Activated naive CD4-positive, alpha-beta T cell treated with anti-CD3 and anti-CD28 coated beads, Interleukin-2, amount 10 ng/mL, durations not matched to agents 7 days and 5 days (primary cell): Measurements from ENCODE around the gene RBM19.

ENCODE experiments used
- CTCF ChIA-PET: fragments of 350-600 bp; sonication (Branson Sonifier 250); formaldehyde crosslinking; loops from one replicate; lab custom pipeline; 2021; ENCODE audit warnings: antibody characterized with exemption; lab: Charles Lee
- DNase-seq: peaks from one replicate; pipeline ENCODE4 v3.0.0-alpha.2; 2020
- H3K27ac Mint-ChIP-seq: one replicate; pipeline ENCODE4 v1.8.0; 2021; ENCODE audit warnings: mild to moderate bottlenecking, moderate library complexity, mixed read lengths
- H3K27me3 Mint-ChIP-seq: one replicate; pipeline ENCODE4 v1.8.0; 2021; ENCODE audit warnings: mild to moderate bottlenecking, mixed read lengths
- H3K36me3 Mint-ChIP-seq: one replicate; pipeline ENCODE4 v1.8.0; 2021; ENCODE audit warnings: mixed read lengths
- H3K4me1 Mint-ChIP-seq: one replicate; pipeline ENCODE4 v1.8.0; 2021; ENCODE audit warnings: mixed read lengths
- H3K4me3 Mint-ChIP-seq: one replicate; pipeline ENCODE4 v1.8.0; 2021; ENCODE audit warnings: mild to moderate bottlenecking, moderate library complexity, mixed read lengths
- H3K9me3 Mint-ChIP-seq: one replicate; pipeline ENCODE4 v1.8.0; 2021; ENCODE audit warnings: mixed read lengths

RBM19 gene

DNA sequence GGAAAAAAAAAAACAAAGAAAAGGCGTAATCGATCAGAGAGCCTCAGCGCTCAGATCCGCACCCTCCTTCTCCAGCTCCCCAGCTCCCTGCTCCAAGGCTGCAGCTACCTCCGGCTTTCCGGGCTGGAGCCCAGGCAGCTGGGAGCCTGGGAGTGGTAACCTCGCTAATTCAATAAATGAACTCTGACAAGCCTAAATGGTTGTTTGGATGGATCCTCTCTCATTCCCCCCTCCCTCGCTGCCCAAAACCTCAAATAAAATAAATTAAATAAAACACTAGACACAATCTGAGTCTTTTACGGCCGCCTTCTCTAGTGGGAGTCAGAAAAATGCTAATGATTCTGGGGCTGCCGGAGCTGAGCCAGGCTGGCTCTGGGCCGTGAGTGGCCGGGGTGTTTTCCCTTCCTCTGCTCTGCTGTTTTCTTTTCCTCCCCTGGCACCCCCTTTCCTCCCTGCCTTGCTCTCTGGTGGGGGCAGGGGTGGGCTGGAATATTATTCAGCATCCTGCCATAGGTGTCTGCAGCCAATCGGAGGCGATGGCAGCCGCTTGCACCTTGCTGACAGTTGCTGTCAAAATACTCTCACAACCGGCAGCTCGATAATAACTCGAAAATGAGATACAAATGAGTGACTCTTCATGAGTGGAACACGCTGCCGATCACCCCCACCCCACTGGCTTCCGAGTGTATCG is 76.1 kb downstream of the RBM19 start:
- Mint-ChIP-seq H3K4me1 (no peaks in the 10 kb centered on the region), H3K36me3 (no peaks in the 10 kb centered on the region), H3K27me3 (no peaks in the 10 kb centered on the region), H3K9me3 (no peaks in the 10 kb centered on the region), H3K27ac (no peak overlapping the region), H3K4me3 (no peak overlapping the region)
- CTCF ChIA-PET: no interaction called here
- DNase-seq: no peak

DNA sequence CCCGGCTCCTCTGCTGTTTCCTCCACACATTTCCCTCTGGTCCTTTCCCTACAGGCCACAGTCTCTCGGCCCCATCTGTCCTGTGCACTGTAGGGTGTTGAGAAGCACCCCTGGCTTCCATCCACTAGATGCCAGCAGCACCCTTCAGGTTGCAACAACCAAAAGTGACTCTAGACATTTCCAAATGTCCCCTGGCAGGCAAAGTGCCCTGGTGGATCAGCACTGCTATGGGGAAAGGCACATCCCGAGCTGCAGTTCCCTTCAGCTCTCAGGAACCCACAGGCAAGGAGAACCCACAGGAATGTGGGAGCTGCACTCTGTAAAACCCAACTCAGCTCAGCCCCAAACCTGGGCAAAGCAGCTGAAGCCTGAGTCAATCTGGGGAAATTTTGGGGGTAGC is 77.0 kb downstream of the RBM19 start:
- no peak overlapping the region for H3K27ac Mint-ChIP-seq
- H3K27me3 Mint-ChIP-seq: no peaks in the 10 kb centered on the region
- no peaks in the 10 kb centered on the region for H3K4me1 Mint-ChIP-seq
- CTCF ChIA-PET: no interaction called here
- no peak for DNase-seq
- H3K4me3 Mint-ChIP-seq: no peak overlapping the region
- H3K9me3 Mint-ChIP-seq: no peaks in the 10 kb centered on the region
- H3K36me3 Mint-ChIP-seq: no peaks in the 10 kb centered on the region

DNA sequence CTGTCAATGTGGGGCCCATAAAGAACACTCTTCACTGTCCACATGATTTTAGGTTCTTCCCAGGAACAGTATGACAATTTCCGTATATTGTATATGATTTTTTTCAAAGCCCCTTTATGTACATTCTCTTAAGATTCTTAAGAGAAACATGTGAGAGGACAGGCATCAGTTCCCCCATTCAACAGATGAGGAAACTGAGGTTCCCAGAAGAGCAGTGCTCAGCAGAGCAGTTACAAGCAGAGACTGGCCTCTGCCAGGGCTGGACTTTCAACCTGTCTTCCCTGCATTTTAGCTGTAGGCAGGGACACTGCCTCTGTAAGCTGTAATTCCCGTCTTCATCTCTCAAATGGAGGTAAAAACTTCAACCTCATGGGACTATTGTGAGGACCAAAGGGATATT is 77.7 kb downstream of the RBM19 start:
- H3K27ac Mint-ChIP-seq: no peak overlapping the region
- H3K4me3 Mint-ChIP-seq: no peak overlapping the region
- H3K9me3 Mint-ChIP-seq: no peaks in the 10 kb centered on the region
- H3K4me1 Mint-ChIP-seq: no peaks in the 10 kb centered on the region
- DNase-seq: no peak
- CTCF ChIA-PET: no interaction called here
- no peaks in the 10 kb centered on the region for H3K27me3 Mint-ChIP-seq
- no peaks in the 10 kb centered on the region for H3K36me3 Mint-ChIP-seq

DNA sequence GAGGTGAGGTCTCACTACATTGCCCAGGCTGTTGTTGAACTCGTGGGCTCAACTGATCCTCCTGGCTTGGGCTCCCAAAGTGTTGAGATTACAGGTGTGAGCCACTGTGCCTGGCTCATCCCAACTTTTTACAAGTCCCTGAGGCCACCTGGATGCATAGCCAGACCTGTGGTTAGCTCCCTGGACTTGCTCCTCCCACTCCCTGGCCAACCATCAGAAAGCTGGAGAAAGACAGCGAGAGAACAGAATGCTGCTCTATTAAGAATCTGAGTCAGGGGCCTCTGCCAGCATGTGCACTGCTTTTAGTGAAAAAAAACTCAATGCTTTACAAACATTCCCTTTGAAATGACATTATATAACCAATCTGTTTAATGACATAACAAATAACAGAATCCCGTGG is 78.2 kb downstream of the RBM19 start:
- Mint-ChIP-seq H3K27me3 (no peaks in the 10 kb centered on the region), H3K9me3 (no peaks in the 10 kb centered on the region), H3K36me3 (no peaks in the 10 kb centered on the region), H3K27ac (no peak overlapping the region), H3K4me3 (no peak overlapping the region), H3K4me1 (no peaks in the 10 kb centered on the region)
- CTCF ChIA-PET: no interaction called here
- DNase-seq: no peak

DNA sequence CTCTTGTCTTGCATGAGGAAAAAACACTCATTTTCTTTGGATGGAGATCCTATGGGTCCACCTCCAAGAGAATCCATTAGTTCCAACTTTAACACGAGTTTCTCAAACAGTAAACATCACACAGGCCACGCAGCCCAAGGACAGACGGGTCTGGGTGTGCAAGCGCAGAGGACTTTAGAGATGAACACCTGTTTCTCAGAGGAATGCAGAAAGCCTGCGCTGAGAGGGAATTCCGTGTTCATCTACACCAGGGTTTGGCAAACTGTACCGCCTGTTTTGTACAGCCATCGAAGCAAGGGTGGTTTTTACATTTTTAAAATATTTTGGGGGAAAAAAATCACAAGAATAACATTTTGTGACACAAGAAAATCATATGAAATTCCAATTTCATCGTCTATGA is 79.4 kb downstream of the RBM19 start:
- DNase-seq: no peak
- Mint-ChIP-seq H3K4me3 (no peak overlapping the region), H3K9me3 (no peaks in the 10 kb centered on the region), H3K36me3 (no peaks in the 10 kb centered on the region), H3K27ac (no peak overlapping the region), H3K4me1 (no peaks in the 10 kb centered on the region), H3K27me3 (no peaks in the 10 kb centered on the region)
- CTCF ChIA-PET: no interaction called here

DNA sequence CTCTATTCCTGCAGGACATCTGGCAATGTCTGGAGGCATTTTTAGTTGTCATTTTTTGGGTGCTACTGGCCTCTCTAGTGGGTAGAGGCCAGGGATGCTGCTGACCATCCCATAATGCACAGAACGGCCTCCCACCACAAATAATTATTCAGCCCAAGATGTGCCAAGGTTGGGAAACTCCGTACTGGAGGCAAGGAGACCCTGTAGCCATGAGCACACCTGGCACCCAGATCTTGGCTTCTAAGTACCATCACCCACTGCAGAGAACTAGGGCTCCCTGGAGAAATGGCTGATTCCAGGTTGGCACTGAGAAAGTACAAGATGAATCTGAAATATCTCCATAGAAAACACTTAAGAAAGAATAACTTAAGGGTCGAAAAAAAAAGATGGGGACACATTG is 81.7 kb downstream of the RBM19 start:
- no peaks in the 10 kb centered on the region for H3K27me3 Mint-ChIP-seq
- no peak for DNase-seq
- CTCF ChIA-PET: no interaction called here
- H3K36me3 Mint-ChIP-seq: no peaks in the 10 kb centered on the region
- H3K4me3 Mint-ChIP-seq: no peak overlapping the region
- H3K9me3 Mint-ChIP-seq: no peaks in the 10 kb centered on the region
- H3K27ac Mint-ChIP-seq: no peak overlapping the region
- H3K4me1 Mint-ChIP-seq: no peaks in the 10 kb centered on the region

DNA sequence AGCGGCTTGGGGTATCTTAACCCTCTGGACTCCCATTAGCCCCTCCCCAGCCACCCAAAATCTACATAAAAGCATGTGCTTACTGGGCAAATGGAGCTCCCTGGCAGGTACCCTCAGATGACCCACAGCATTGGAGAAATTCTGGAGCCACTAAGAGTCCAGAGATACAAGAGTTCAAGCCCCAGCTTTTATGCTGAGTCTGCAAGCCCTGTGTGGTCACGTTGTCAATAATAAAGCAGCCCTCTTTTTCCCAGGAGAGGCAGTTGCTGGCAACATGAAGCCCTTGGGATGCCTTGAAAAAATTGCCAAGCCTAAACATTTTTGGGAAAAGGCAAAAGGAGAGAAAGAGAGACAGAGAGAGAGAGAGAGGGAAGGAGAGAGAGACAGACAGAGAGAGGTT is 83.4 kb downstream of the RBM19 start:
- H3K27ac Mint-ChIP-seq: no peak overlapping the region

DNA sequence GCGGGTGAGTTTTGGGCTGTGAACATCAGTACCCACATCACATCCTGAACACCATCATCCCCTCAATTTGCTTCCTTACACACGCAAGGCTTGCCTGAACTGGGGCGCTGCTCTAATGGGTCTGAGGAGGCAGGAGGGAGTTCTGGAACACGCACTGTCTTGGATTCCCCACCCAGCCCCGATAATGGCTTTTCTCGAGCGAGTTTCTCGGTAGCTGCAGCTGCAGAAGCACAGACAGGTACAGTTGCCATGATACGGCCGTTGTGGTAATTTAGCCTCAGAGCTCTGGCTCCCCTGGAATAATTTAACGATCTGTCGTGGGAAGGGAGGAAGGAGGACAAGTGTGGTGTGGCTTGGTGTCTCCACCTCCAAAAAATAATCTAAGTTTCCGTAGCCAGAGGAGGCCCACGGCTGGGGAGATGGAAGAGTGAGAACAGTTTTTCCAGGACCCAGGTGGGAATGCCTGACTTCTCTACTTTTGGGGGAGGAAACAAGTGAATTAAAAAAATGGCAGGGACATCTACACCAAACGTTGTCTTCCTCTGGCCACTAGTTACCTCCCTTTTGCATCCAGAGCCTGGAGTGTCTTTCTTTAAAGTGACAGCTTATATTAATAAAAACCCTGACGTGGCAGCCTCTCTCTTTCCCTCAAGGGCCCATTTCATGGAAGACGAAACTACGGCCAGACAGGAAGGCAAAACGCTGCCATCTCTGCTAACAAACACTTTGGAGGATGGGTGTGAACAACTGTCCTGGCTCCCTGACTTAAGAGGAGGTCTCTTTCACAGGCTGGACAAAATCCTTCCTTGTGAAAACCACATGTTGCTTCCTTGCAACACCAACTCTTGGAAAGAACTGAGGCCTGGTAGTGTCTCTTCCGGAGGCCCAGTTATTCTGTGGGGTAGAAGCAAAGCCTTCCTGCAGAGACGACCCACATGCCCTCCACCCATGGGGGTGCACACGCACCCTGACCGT is 84.8 kb downstream of the RBM19 start:
- Mint-ChIP-seq H3K36me3 (peaks cover 1% of the 10 kb centered on the region), H3K9me3 (no peaks in the 10 kb centered on the region), H3K4me3 (no peak overlapping the region), H3K4me1 (no peaks in the 10 kb centered on the region), H3K27me3 (no peaks in the 10 kb centered on the region), H3K27ac (no peak overlapping the region)
- CTCF ChIA-PET: no interaction called here
- DNase-seq: no peak

More for the DNA sequence above, 83.4 kb downstream of the RBM19 start:
- no peaks in the 10 kb centered on the region for H3K27me3 Mint-ChIP-seq
- H3K4me3 Mint-ChIP-seq: no peak overlapping the region
- no peaks in the 10 kb centered on the region for H3K9me3 Mint-ChIP-seq
- no peaks in the 10 kb centered on the region for H3K4me1 Mint-ChIP-seq
- CTCF ChIA-PET: no interaction called here
- peaks cover 1% of the 10 kb centered on the region for H3K36me3 Mint-ChIP-seq
- no peak for DNase-seq

DNA sequence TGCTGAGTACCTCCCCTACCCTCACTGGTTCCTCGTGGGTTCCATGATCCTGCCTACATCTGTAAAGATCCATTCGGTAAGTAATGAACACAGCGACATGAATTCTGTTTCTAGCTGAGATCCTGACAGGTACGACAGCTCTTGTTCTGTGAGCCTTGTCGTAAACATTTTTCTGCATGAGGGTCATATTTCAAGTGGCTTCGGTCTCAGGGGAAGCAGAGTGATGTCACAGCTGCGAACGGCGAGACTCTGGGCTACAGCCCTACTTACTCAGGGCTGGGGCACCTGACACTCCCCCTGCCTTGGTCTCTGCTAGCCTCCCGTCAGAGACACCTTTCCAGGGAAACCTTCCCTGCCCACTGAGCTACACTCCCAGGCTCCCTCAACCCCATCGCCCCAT is 85.8 kb downstream of the RBM19 start:
- H3K36me3 Mint-ChIP-seq: peaks cover 1% of the 10 kb centered on the region
- H3K27ac Mint-ChIP-seq: no peak overlapping the region
- no peaks in the 10 kb centered on the region for H3K9me3 Mint-ChIP-seq
- H3K4me1 Mint-ChIP-seq: no peaks in the 10 kb centered on the region
- no peak overlapping the region for H3K4me3 Mint-ChIP-seq
- no peaks in the 10 kb centered on the region for H3K27me3 Mint-ChIP-seq
- CTCF ChIA-PET: interaction anchor here (1.1 kb wide), 1 partner anchor 61 kb away, joined by 3 read pairs; no protein-coding TSS in a partner anchor
- no peak for DNase-seq

DNA sequence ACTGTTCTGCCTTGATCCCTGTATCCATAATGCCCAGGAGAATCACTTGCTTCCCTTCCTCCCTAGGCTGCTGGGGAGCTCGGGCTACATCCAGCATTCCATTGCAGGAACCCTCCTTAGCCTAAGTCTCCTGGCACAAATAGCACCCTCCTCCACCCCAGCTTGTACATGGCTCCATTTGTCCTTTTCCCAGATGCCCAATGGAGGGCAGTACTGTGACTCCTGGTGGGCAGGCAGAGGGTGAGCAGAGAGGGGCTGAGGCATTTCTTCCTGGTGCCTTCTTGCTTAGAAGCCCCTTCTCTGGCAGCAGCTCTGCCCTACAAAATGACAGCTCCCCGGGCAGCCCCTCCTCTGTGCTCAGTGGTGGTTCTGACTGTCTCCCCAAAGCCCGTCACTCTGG is 86.5 kb downstream of the RBM19 start:
- Mint-ChIP-seq H3K4me1 (no peaks in the 10 kb centered on the region), H3K27me3 (no peaks in the 10 kb centered on the region), H3K9me3 (no peaks in the 10 kb centered on the region), H3K27ac (no peak overlapping the region), H3K4me3 (no peak overlapping the region), H3K36me3 (peaks cover 1% of the 10 kb centered on the region)
- DNase-seq: no peak
- CTCF ChIA-PET: interaction anchor here (1.1 kb wide), 1 partner anchor 62 kb away, joined by 3 read pairs; no protein-coding TSS in a partner anchor

DNA sequence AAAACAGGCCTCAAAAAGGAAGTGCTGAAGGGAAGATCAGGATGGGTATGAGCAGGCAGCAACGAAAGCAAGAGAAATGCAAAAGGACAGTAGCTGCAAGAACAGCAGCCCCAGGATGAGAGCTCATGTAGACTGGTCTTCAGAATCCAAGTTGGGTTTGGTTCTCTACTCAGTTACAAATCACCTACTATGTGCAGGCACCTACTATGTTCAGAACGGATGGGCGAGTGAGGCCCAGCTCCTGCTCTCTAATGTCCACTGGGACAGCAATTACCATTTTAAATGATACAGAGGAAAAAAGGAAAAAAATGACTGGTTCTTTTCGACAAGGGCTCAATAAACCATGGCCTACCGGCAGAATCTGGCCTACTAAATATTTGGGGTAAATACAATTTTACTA is 88.5 kb downstream of the RBM19 start:
- Mint-ChIP-seq H3K27ac (no peak overlapping the region), H3K36me3 (peaks cover 4% of the 10 kb centered on the region), H3K27me3 (no peaks in the 10 kb centered on the region), H3K4me3 (no peak overlapping the region), H3K4me1 (no peaks in the 10 kb centered on the region), H3K9me3 (no peaks in the 10 kb centered on the region)
- no peak for DNase-seq
- CTCF ChIA-PET: no interaction called here

DNA sequence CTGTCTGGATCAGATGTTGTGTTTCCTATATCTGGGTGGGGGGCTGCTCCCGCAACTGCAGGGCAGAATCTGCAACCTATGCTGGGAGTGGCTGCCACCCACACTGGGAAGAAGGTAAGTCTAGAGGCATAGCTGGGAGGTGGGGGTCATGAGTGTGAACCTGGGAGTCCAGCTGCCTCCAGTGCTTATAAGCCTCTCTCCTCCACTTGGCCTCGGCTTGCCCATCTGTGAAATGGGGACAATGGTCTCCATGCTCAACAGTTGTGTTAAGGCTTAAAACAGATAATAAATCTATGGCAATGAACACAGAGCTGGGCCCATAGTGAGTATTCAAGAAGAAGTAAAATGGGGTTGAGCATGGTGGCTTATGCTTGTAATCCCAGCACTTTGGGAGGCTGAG is 90.0 kb downstream of the RBM19 start:
- no peak for DNase-seq
- CTCF ChIA-PET: no interaction called here
- Mint-ChIP-seq H3K27ac (no peak overlapping the region), H3K9me3 (no peaks in the 10 kb centered on the region), H3K27me3 (no peaks in the 10 kb centered on the region), H3K4me3 (no peak overlapping the region), H3K36me3 (peaks cover 4% of the 10 kb centered on the region), H3K4me1 (no peaks in the 10 kb centered on the region)

DNA sequence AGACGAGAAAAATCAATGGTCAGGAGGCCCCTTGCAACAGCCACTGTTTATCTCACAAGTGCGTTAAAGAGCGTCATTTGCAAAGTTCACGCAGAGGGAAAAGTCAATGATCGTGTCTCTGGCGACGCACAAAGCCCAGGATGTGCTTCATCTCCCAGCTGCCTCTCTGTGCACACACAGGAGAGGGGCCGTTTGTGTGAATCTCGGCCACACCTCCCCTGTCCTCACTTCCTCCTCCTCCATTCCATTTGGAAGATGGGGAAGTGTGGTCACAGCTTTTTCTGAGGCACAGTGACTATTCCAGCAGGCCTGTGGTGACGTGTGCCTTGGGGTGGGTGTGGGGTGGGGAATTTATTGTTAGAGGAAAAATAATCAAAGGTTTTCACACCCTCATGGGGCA is 90.4 kb downstream of the RBM19 start:
- CTCF ChIA-PET: no interaction called here
- no peak overlapping the region for H3K27ac Mint-ChIP-seq

DNA sequence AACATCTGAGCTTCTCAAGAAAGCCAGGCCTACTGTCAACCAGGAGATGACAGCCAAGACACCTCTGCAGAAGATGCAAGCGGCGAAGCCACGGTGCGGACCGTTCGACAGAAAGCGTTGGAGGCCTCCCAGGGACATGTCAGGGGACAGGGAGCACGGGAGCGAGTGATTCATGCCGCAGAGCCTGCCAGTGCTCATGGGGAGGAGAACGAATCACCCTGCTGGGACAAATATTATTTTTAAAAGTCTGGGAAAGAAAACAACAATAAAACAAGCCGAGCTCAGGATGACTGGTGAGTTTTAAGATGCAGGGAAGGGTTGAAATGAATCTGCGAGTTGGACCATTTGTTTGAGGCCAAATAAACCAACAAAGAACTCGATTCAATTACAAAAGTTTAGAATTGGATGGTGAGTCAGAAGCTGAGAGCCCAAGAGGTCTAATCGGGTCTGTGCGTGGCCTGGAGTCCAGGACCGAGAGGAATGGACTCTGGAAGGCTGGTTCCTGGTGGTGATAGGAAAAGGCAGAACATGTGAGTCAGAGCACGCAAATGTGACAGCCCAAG is 91.0 kb downstream of the RBM19 start:
- Mint-ChIP-seq H3K36me3 (peaks cover 4% of the 10 kb centered on the region), H3K27ac (peak overlapping the region; percentile 58), H3K4me1 (no peaks in the 10 kb centered on the region), H3K27me3 (no peaks in the 10 kb centered on the region), H3K4me3 (no peak overlapping the region), H3K9me3 (no peaks in the 10 kb centered on the region)
- CTCF ChIA-PET: no interaction called here
- no peak for DNase-seq

More for the DNA sequence above, 90.4 kb downstream of the RBM19 start:
- no peaks in the 10 kb centered on the region for H3K27me3 Mint-ChIP-seq
- peaks cover 4% of the 10 kb centered on the region for H3K36me3 Mint-ChIP-seq
- no peak overlapping the region for H3K4me3 Mint-ChIP-seq
- DNase-seq: no peak
- H3K4me1 Mint-ChIP-seq: no peaks in the 10 kb centered on the region
- H3K9me3 Mint-ChIP-seq: no peaks in the 10 kb centered on the region
